Activated T-helper 2 cell treated with anti-CD3 and anti-CD28 coated beads, Interferon-gamma antibody, Interleukin-2, Interleukin-4, amounts not matched to agents 10 μg/mL and 5 μg/mL and 100 μg/mL, durations not matched to agents 14 hours and 24 hours and 36 hours (primary cell): ENCODE results near the gene CD47. TPM values are rescaled to one million over a fixed set of nuclear protein-coding genes. Genes with fewer than 3 reads are reported as not detected.

Source experiments
- DNase-seq: peaks from one replicate; pipeline ENCODE4 v3.0.0; 2021; ENCODE audit warnings: low spot score
- H3K27ac Mint-ChIP-seq: one replicate; pipeline ENCODE4 v1.8.0; 2021; ENCODE audit warnings: mixed read lengths
- H3K27me3 Mint-ChIP-seq: one replicate; pipeline ENCODE4 v1.8.0; 2021; ENCODE audit warnings: low read depth, mixed read lengths
- H3K36me3 Mint-ChIP-seq: one replicate; pipeline ENCODE4 v1.8.0; 2021; ENCODE audit warnings: low read depth, mixed read lengths
- H3K4me1 Mint-ChIP-seq: one replicate; pipeline ENCODE4 v1.8.0; 2021; ENCODE audit warnings: low read depth, mixed read lengths
- H3K4me3 Mint-ChIP-seq: one replicate; pipeline ENCODE4 v1.8.0; 2021; ENCODE audit warnings: low read depth, mild to moderate bottlenecking, moderate library complexity, mixed read lengths
- H3K9me3 Mint-ChIP-seq: one replicate; pipeline ENCODE4 v1.8.0; 2021; ENCODE audit warnings: mixed read lengths
- intact Hi-C: fragments of 100-400 bp; cut with micrococcal nuclease; formaldehyde crosslinking; loops from one replicate; pipeline ENCODE4 v1.15.1; 2023
- total RNA-seq: library from RNA; stranded (reverse); gene quantifications from 2 replicates; pipeline ENCODE4 v1.2.3, GENCODE V29; 2022

CD47 gene
- total RNA-seq, 1 donor from 2014 or later: 146 TPM

DNA sequence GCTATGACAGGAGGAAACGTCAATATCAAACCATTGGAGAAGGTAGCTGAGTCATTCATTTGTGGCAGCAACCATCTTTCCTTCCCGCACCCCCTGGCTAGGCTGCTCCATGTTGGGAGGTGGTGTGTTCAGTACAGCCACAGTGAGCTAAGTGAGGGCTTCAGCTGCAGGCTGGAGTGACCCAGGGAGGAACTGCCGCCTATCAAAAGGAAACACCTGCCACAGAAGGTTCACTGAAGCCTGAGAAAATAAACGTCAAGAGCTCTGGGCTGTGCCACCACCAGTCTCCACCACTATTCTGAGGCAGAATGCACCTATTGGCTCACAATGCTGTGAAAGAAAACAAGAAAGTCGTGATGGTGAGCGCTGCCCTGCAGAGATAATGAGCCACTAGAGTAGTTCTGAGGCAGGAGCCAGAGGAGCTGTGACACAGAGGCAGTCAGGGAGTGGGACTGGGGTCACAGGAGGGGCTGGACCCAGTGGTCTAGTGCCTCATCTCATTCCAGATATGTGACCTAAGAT, 34.8 kb upstream of the CD47 start:
- Mint-ChIP-seq H3K4me1 (peaks cover 68% of the 10 kb centered on the region), H3K9me3 (peaks cover 11% of the 10 kb centered on the region), H3K27ac (peak overlapping the region; percentile 99), H3K4me3 (peak overlapping the region; percentile 96), H3K27me3 (no peaks in the 10 kb centered on the region), H3K36me3 (peaks cover 46% of the 10 kb centered on the region)
- peak; percentile 54 for DNase-seq
- intact Hi-C loops: loop anchor here (1.0 to 5.0 kb wide), 6 partner anchors 7 to 462 kb away; partner anchors contain the start of genes CIP2A, DZIP3 and IFT57

- peak overlapping the region; percentile 99 for H3K27ac Mint-ChIP-seq
- DNase-seq: no peak
- peak overlapping the region; percentile 96 for H3K4me3 Mint-ChIP-seq
- peaks cover 42% of the 10 kb centered on the region for H3K36me3 Mint-ChIP-seq
- peaks cover 11% of the 10 kb centered on the region for H3K9me3 Mint-ChIP-seq
- H3K4me1 Mint-ChIP-seq: peaks cover 64% of the 10 kb centered on the region
- no peaks in the 10 kb centered on the region for H3K27me3 Mint-ChIP-seq
- intact Hi-C loops: loop anchor here (1.0 to 5.0 kb wide), 5 partner anchors 9 to 462 kb away; partner anchors contain the start of genes CIP2A, DZIP3 and IFT57
Observed at GRCh38 chr3:108125153-108125543, 34.3 kb upstream of the CD47 start.

GRCh38 chr3:108124337-108125152, 33.7 kb upstream of the CD47 start:
- peak overlapping the region; percentile 96 for H3K4me3 Mint-ChIP-seq
- peaks cover 66% of the 10 kb centered on the region for H3K4me1 Mint-ChIP-seq
- intact Hi-C loops: loop anchor here (1.0 to 5.0 kb wide), 8 partner anchors 10 to 463 kb away; partner anchors contain the start of genes CIP2A, DZIP3 and IFT57
- peak; percentile 68 for DNase-seq
- peak overlapping the region; percentile 99 for H3K27ac Mint-ChIP-seq
- peaks cover 15% of the 10 kb centered on the region for H3K9me3 Mint-ChIP-seq
- peaks cover 38% of the 10 kb centered on the region for H3K36me3 Mint-ChIP-seq
- H3K27me3 Mint-ChIP-seq: no peaks in the 10 kb centered on the region

DNA sequence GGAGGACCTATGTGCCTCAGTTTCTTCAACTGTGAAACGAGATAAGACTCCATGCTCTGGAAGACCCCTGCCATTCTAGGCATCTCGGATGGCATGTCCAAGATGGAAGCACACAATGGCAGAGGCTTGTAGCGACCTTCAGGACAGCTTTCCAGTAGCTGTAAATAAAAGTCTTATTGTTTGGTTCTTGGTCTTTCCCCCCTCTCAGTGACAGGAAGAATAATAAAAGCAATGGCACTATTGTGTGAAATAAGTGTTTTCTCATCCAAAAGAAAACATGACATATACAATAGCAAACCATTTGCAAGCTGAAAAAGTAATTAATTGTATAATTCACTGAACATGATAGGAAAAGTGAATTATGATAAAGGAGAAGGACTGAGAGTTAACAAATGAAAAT, 32.5 kb upstream of the CD47 start:
- H3K9me3 Mint-ChIP-seq: peaks cover 17% of the 10 kb centered on the region
- intact Hi-C loops: no loop called here
- no peak for DNase-seq
- peaks cover 26% of the 10 kb centered on the region for H3K36me3 Mint-ChIP-seq
- no peak overlapping the region for H3K4me3 Mint-ChIP-seq
- peaks cover 66% of the 10 kb centered on the region for H3K4me1 Mint-ChIP-seq
- no peaks in the 10 kb centered on the region for H3K27me3 Mint-ChIP-seq
- H3K27ac Mint-ChIP-seq: peak overlapping the region; percentile 99

DNA sequence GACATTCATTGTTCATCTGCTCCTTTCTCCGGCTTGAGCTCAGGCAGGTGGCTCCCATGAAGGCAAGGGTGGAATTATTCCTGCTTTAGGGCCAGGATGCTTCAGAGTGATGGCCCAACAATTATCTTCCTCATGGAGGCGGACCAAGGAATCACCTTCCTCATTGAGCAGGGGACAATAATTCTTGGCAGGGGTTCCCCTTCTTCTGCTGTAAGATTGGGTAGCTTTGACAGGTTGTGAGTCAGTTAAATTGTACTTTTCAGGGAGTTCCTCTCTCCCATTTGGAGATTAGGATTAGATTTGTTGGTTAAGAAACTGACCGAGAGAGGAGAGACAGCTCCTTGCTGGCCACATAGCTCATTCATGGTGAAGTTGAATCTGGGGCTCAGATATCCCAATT, 31.4 kb upstream of the CD47 start:
- intact Hi-C loops: no loop called here
- DNase-seq: no peak
- Mint-ChIP-seq H3K9me3 (peaks cover 11% of the 10 kb centered on the region), H3K36me3 (peaks cover 18% of the 10 kb centered on the region), H3K27ac (no peak overlapping the region), H3K4me1 (peaks cover 69% of the 10 kb centered on the region), H3K4me3 (no peak overlapping the region), H3K27me3 (no peaks in the 10 kb centered on the region)

DNA sequence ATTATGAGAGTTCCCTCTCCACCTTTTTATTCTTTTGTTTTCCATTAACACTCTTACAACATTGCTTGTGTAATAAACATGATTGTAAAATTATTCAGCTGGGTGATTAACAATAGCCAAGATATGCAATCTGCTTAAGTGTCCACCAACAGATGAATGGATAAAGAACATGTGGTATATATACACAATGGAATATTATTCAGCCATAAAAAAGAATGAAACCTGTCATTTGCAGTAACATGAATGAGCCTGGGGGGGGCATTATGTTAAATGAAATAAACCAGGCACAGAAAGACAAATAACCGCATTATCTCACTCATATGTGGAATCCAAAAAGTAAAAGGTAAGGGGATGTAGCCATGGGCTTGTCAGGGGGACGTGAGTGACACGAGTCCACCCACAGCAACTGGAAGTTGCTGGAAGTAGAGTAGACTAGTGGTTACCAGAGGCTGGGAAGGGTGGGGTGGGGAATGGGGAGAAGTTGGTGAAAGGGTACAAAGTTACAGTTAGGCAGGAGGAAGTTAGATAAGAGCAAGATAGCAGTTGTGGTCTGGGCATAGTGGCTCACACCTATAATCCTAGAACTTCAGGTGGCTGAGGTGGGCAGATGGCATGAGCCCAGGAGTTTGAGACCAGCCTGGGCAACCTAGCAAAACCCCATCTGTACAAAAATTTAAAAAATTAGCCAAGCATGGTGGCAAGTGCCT, 28.7 kb upstream of the CD47 start:
- H3K27me3 Mint-ChIP-seq: no peaks in the 10 kb centered on the region
- DNase-seq: no peak
- peaks cover 56% of the 10 kb centered on the region for H3K4me1 Mint-ChIP-seq
- intact Hi-C loops: no loop called here
- no peaks in the 10 kb centered on the region for H3K36me3 Mint-ChIP-seq
- peaks cover 10% of the 10 kb centered on the region for H3K9me3 Mint-ChIP-seq
- no peak overlapping the region for H3K4me3 Mint-ChIP-seq
- no peak overlapping the region for H3K27ac Mint-ChIP-seq

GRCh38 chr3:108118038-108118768, 27.4 kb upstream of the CD47 start:
- Mint-ChIP-seq H3K27me3 (peaks cover under 1% of the 10 kb centered on the region), H3K9me3 (peaks cover 10% of the 10 kb centered on the region), H3K4me1 (peaks cover 44% of the 10 kb centered on the region), H3K27ac (peak overlapping the region; percentile 76), H3K4me3 (no peak overlapping the region), H3K36me3 (no peaks in the 10 kb centered on the region)
- intact Hi-C loops: loop anchor here (1.0 kb wide), 3 partner anchors 8 to 30 kb away; no protein-coding TSS in a partner anchor
- DNase-seq: no peak

DNA sequence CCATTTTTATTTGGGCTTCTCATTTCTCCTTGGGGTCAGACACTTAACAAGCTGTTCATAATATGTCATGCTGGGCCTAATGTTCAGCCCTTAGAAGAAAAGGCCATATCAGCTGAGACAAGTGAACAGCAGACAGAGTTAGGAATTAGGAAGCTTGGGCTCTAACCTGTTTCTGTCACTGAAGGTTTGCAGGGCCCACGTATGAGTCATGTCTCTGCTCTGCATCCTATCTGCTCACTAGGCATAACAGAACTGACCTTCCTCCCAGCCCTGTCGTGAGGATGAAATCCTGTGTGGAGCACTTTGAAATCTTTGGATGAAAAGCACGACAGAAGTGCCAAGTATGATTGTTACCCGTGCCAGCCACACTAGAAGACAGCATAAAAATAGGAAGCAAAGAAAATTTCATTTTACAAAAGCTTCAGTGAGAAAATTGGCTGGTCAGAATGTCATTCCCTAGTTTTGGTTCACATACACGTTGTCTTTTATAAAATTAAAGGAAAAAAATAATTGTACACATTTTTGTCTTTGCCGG, 26.5 kb upstream of the CD47 start:
- no peak for DNase-seq
- Mint-ChIP-seq H3K27me3 (peaks cover 2% of the 10 kb centered on the region), H3K36me3 (no peaks in the 10 kb centered on the region), H3K4me3 (no peak overlapping the region), H3K27ac (peak overlapping the region; percentile 52), H3K9me3 (peaks cover 10% of the 10 kb centered on the region), H3K4me1 (peaks cover 39% of the 10 kb centered on the region)
- intact Hi-C loops: no loop called here

DNA sequence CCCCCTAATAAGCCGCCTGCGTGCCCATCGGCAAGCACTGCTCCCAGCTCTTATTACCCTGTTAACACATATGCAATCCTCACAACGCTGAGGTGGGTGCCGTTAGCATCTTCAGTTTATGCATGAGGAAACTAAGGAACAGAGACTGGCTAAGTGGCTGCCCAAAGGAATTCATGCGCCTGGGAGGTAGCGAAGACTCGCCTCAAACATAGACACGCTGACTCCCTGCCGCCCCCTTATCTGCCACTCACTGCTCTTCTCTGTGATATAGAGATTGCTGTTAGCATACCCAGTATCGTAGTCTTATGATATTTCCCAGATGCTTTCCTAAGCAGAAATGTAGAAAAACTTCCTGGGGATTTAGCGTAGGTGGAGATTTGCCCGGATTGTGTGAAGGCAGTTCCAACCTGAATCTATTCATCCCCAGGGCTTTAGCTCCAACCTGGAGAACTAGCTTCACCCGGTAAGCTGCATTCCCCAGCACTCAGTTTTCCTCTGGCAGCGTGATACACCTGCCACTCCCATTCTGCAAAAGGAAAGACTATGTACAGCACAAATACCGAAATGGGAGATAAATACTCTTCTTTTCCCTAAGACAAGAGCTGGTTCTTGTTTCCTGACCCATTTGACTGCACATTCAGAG, 23.7 kb upstream of the CD47 start:
- Mint-ChIP-seq H3K27me3 (peaks cover 5% of the 10 kb centered on the region), H3K4me1 (peaks cover 24% of the 10 kb centered on the region), H3K36me3 (no peaks in the 10 kb centered on the region), H3K4me3 (no peak overlapping the region), H3K27ac (no peak overlapping the region), H3K9me3 (peaks cover 6% of the 10 kb centered on the region)
- intact Hi-C loops: no loop called here
- no peak for DNase-seq

DNA sequence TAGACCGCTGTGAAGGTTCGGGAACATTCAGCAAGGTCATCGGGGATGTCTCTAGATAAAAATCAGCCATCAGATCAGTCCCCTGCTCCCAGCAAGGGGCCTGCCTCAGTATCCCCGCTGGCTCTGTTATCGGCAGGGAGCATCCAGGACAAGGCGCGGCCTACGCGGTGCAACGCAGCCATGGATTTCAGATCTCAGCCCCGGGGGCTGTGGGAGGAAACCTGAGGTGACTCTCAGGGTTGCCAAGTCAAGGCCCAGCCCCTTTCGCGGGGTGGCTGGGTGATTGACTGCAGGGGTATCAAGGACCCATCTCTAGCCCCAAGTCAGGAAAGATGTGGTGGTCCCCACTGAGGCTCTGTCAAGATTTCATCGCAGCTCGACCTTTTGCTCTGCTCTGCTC, 23.1 kb upstream of the CD47 start:
- H3K4me3 Mint-ChIP-seq: no peak overlapping the region
- H3K4me1 Mint-ChIP-seq: peaks cover 22% of the 10 kb centered on the region
- peaks cover 3% of the 10 kb centered on the region for H3K9me3 Mint-ChIP-seq
- no peaks in the 10 kb centered on the region for H3K36me3 Mint-ChIP-seq
- no peak for DNase-seq
- intact Hi-C loops: no loop called here
- no peak overlapping the region for H3K27ac Mint-ChIP-seq
- peaks cover 5% of the 10 kb centered on the region for H3K27me3 Mint-ChIP-seq

GRCh38 chr3:108110934-108111333, 20.1 kb upstream of the CD47 start:
- H3K9me3 Mint-ChIP-seq: no peaks in the 10 kb centered on the region
- intact Hi-C loops: no loop called here
- no peak for DNase-seq
- H3K27ac Mint-ChIP-seq: no peak overlapping the region
- H3K36me3 Mint-ChIP-seq: no peaks in the 10 kb centered on the region
- peaks cover 2% of the 10 kb centered on the region for H3K4me1 Mint-ChIP-seq
- H3K4me3 Mint-ChIP-seq: no peak overlapping the region
- H3K27me3 Mint-ChIP-seq: peaks cover 5% of the 10 kb centered on the region

GRCh38 chr3:108108416-108108815, 17.6 kb upstream of the CD47 start:
- intact Hi-C loops: no loop called here
- H3K4me3 Mint-ChIP-seq: no peak overlapping the region
- no peak for DNase-seq
- no peaks in the 10 kb centered on the region for H3K9me3 Mint-ChIP-seq
- no peak overlapping the region for H3K27ac Mint-ChIP-seq
- H3K36me3 Mint-ChIP-seq: no peaks in the 10 kb centered on the region
- peaks cover 7% of the 10 kb centered on the region for H3K27me3 Mint-ChIP-seq
- peaks cover 2% of the 10 kb centered on the region for H3K4me1 Mint-ChIP-seq
